Liver (tissue), 9 donors: ENCODE data around the gene KDM7A. TPM values are rescaled to one million over a fixed set of nuclear protein-coding genes. Genes with fewer than 3 reads are reported as not detected.

Experiments
- DNase-seq: peaks from one replicate; pipeline ENCODE4 v3.0.0-alpha.2; 2017; ENCODE audit warnings: low spot score
- H3K27ac ChIP-seq, 2 donors: one replicate each; pipeline ENCODE4 v1.7.0; 2013; ENCODE audit warnings: inconsistent platforms in 2 of 2, low read length in 2 of 2, control low read depth in 1 of 2, low read depth in 1 of 2, mild to moderate bottlenecking in 1 of 2
- H3K27me3 ChIP-seq, 4 donors: one replicate each; pipeline versions ENCODE4 v1.6.1 to v1.7.0; 2013; ENCODE audit warnings: low read length in 3 of 4, inconsistent platforms in 1 of 4, mild to moderate bottlenecking in 1 of 4, moderate library complexity in 1 of 4; ENCODE audit not compliant: control insufficient read depth in 4 of 4, insufficient read depth in 4 of 4
- H3K36me3 ChIP-seq, 4 donors: one replicate each; pipeline versions ENCODE4 v1.6.1 to v1.7.0; 2013; ENCODE audit warnings: low read length in 3 of 4, mild to moderate bottlenecking in 3 of 4, low read depth in 1 of 4, moderate library complexity in 1 of 4; ENCODE audit not compliant: control insufficient read depth in 4 of 4, insufficient read depth in 3 of 4
- H3K4me1 ChIP-seq, 4 donors: one replicate each; pipeline versions ENCODE4 v1.6.1 to v1.7.0; 2013; ENCODE audit warnings: low read length in 3 of 4, mild to moderate bottlenecking in 3 of 4, moderate library complexity in 1 of 4; ENCODE audit not compliant: control insufficient read depth in 4 of 4, insufficient read depth in 4 of 4
- H3K4me3 ChIP-seq, 3 donors: one replicate each; pipeline versions ENCODE4 v1.6.1 to v1.7.0; 2013; ENCODE audit warnings: low read length in 3 of 3, control low read depth in 1 of 3, low read depth in 1 of 3, mild to moderate bottlenecking in 1 of 3
- H3K9ac ChIP-seq, 2 donors: one replicate each; pipeline ENCODE4 v1.7.0; 2013; ENCODE audit warnings: low read length in 2 of 2, mild to moderate bottlenecking in 2 of 2, moderate library complexity in 2 of 2, control low read depth in 1 of 2, low read depth in 1 of 2
- H3K9me3 ChIP-seq, 4 donors: one replicate each; pipeline versions ENCODE4 v1.6.1 to v1.7.0; 2013; ENCODE audit warnings: low read length in 3 of 4; ENCODE audit not compliant: control insufficient read depth in 4 of 4
- EGR1 ChIP-seq, 2 donors: IDR thresholded peaks; 2 replicates each; pipeline ENCODE4 v1.6.1; 2016 to 2018; ENCODE audit warnings: antibody characterized with exemption in 2 of 2, low read depth in 2 of 2
- RAD21 ChIP-seq, 2 donors: IDR thresholded peaks; 2 replicates each; pipeline ENCODE4 v1.6.1; 2016; ENCODE audit warnings: antibody characterized with exemption in 2 of 2, mild to moderate bottlenecking in 2 of 2
- RXRA ChIP-seq, 2 donors: IDR thresholded peaks; 2 replicates each; pipeline ENCODE4 v1.6.1; 2017 to 2018; ENCODE audit warnings: antibody characterized with exemption in 2 of 2, mild to moderate bottlenecking in 1 of 2
- SP1 ChIP-seq: IDR thresholded peaks from 2 replicates; pipeline ENCODE4 v1.6.1; 2018; ENCODE audit warnings: antibody characterized with exemption, mild to moderate bottlenecking
- WGBS: extraction: QIAGEN DNeasy Blood & Tissue Kit; methylation state at CpG from one replicate; pipeline ENCODE4 v1.1.7; 2013; 5-methylcytosine and 5-hydroxymethylcytosine counted together
- polyA plus RNA-seq, 2 donors: library from polyadenylated mRNA; stranded (reverse) in 1 of 2; unstranded in 1 of 2; fragments of 200-250 nt in 1 of 2; fragments of >200 nt in 1 of 2; fragmentation: Nextera tagmentation in 1 of 2; extraction: Ambion mirVana in 1 of 2; gene quantifications; one replicate each; pipeline versions ENCODE4 v1.2.1 to v1.2.3, GENCODE V29; 2013 to 2015
- total RNA-seq, 2 donors: library from RNA; depleted of rRNA; stranded (reverse); fragments of >200 nt; gene quantifications; one replicate each; pipeline ENCODE4 v1.2.3, GENCODE V29; 2014
- TF ChIP-seq, protein P1 (sequence below): IDR thresholded peaks from 2 replicates; pipeline ENCODE4 v1.6.1; 2016; ENCODE audit warnings: antibody characterized with exemption
- TF ChIP-seq, protein P2 (sequence below): fragments of 150-350 bp; IDR thresholded peaks from 2 replicates; pipeline ENCODE4 v1.5.1; 2017; ENCODE audit warnings: improper control_type of control experiment, low read depth, low read length; ENCODE audit not compliant: missing input control
- TF ChIP-seq, protein P3 (sequence below): IDR thresholded peaks from 2 replicates; pipeline ENCODE4 v1.6.1; 2016; ENCODE audit warnings: antibody characterized with exemption
- TF ChIP-seq, protein P4 (sequence below): IDR thresholded peaks from 2 replicates; pipeline ENCODE4 v1.6.1; 2016; ENCODE audit warnings: antibody characterized with exemption, mild to moderate bottlenecking
- TF ChIP-seq, protein P5 (sequence below): IDR thresholded peaks from 2 replicates; pipeline ENCODE4 v1.6.1; 2016; ENCODE audit warnings: antibody characterized with exemption
- donor health status: healthy.
- donor health status: healthy.
- donor health status: healthy.
- donor health status: healthy.
- donor health status: healthy.

KDM7A gene
- total and polyA plus RNA-seq, 4 donors: 1.9 to 27.5 (median 9.9) TPM

DNA sequence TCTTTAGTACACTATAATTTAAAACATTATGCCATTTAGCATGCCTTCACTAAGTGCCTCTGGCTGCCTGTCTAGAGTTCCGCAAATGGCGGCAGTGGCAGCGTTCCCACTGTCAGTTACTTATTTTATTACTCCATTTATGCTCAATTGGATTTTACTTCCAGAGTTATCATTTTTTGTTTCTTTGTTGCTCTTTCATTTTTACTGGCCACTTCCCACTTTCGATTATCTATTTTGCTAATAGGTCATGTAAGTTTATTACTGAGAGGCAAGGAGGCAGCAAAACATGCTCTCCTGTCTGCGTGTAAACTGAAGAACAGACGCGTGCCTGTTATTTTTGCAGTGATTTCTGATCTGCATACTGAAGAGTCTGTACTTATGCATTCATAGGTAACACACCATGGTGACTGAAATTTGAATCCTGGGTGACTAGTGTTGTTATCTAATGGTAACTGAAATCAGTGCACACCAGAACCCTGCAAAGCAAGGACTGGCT is 23.1 kb downstream of the KDM7A start:
- Histone ChIP-seq H3K27me3 (no peaks in the 10 kb centered on the region), H3K9ac (no peak overlapping the region), H3K4me3 (no peak overlapping the region), H3K9me3 (no peaks in the 10 kb centered on the region), H3K36me3 (no peaks in the 10 kb centered on the region), H3K4me1 (peaks cover 0 to 25% (median 6%) of the 10 kb centered on the region in 4 donors), H3K27ac (no peak overlapping the region)
- TF ChIP-seq, protein P1, sequence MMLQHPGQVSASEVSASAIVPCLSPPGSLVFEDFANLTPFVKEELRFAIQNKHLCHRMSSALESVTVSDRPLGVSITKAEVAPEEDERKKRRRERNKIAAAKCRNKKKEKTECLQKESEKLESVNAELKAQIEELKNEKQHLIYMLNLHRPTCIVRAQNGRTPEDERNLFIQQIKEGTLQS: no peak
- TF ChIP-seq, protein P2, sequence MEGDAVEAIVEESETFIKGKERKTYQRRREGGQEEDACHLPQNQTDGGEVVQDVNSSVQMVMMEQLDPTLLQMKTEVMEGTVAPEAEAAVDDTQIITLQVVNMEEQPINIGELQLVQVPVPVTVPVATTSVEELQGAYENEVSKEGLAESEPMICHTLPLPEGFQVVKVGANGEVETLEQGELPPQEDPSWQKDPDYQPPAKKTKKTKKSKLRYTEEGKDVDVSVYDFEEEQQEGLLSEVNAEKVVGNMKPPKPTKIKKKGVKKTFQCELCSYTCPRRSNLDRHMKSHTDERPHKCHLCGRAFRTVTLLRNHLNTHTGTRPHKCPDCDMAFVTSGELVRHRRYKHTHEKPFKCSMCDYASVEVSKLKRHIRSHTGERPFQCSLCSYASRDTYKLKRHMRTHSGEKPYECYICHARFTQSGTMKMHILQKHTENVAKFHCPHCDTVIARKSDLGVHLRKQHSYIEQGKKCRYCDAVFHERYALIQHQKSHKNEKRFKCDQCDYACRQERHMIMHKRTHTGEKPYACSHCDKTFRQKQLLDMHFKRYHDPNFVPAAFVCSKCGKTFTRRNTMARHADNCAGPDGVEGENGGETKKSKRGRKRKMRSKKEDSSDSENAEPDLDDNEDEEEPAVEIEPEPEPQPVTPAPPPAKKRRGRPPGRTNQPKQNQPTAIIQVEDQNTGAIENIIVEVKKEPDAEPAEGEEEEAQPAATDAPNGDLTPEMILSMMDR: no peak
- TF ChIP-seq RAD21 (IDR thresholded peaks at IDR 0.05): no peak
- no peak for TF ChIP-seq EGR1 (IDR thresholded peaks at IDR 0.05; ENCODE audit: low read depth in 2 of 2)
- TF ChIP-seq, protein P3, sequence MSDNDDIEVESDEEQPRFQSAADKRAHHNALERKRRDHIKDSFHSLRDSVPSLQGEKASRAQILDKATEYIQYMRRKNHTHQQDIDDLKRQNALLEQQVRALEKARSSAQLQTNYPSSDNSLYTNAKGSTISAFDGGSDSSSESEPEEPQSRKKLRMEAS: no peak
- no peak for TF ChIP-seq SP1
- TF ChIP-seq RXRA (IDR thresholded peaks at IDR 0.05): no peak
- no peak for DNase-seq
- WGBS: 86% methylated on average over 7 of the region's 7 CpGs

DNA sequence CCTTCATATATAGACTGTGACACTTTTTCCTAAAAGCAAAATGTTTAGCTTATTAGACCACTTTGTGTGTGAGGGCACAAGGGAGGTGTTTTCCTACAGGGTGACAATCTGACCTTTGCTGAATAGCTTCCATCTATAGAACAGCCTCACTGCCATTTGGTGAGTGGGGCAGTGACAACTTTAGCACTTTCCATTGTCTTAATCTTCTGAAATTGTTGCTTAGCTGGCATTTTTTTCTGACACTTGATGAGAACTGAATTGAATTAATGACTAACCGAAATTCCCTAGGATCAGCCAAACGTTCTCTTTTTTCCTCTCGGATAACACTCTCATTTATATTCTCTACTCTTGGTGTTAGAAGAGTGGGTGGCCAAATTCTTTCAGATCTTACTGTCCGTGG is 30.2 kb downstream of the KDM7A start:
- no peaks in the 10 kb centered on the region for H3K9me3 ChIP-seq
- H3K36me3 ChIP-seq: peaks cover 0 to 6% (median 0%) of the 10 kb centered on the region in 4 donors
- no peak overlapping the region for H3K4me3 ChIP-seq
- H3K27me3 ChIP-seq: no peaks in the 10 kb centered on the region
- peaks cover 0 to 2% (median 0%) of the 10 kb centered on the region in 4 donors for H3K4me1 ChIP-seq
- H3K9ac ChIP-seq: no peak overlapping the region
- WGBS: 80% methylated on average over 4 of the region's 4 CpGs
- H3K27ac ChIP-seq: no peak overlapping the region
- no peak for DNase-seq
- TF ChIP-seq, protein P4, sequence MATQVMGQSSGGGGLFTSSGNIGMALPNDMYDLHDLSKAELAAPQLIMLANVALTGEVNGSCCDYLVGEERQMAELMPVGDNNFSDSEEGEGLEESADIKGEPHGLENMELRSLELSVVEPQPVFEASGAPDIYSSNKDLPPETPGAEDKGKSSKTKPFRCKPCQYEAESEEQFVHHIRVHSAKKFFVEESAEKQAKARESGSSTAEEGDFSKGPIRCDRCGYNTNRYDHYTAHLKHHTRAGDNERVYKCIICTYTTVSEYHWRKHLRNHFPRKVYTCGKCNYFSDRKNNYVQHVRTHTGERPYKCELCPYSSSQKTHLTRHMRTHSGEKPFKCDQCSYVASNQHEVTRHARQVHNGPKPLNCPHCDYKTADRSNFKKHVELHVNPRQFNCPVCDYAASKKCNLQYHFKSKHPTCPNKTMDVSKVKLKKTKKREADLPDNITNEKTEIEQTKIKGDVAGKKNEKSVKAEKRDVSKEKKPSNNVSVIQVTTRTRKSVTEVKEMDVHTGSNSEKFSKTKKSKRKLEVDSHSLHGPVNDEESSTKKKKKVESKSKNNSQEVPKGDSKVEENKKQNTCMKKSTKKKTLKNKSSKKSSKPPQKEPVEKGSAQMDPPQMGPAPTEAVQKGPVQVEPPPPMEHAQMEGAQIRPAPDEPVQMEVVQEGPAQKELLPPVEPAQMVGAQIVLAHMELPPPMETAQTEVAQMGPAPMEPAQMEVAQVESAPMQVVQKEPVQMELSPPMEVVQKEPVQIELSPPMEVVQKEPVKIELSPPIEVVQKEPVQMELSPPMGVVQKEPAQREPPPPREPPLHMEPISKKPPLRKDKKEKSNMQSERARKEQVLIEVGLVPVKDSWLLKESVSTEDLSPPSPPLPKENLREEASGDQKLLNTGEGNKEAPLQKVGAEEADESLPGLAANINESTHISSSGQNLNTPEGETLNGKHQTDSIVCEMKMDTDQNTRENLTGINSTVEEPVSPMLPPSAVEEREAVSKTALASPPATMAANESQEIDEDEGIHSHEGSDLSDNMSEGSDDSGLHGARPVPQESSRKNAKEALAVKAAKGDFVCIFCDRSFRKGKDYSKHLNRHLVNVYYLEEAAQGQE: no peak
- no peak for TF ChIP-seq EGR1 (IDR thresholded peaks at IDR 0.05; ENCODE audit: low read depth in 2 of 2)
- TF ChIP-seq, protein P5, sequence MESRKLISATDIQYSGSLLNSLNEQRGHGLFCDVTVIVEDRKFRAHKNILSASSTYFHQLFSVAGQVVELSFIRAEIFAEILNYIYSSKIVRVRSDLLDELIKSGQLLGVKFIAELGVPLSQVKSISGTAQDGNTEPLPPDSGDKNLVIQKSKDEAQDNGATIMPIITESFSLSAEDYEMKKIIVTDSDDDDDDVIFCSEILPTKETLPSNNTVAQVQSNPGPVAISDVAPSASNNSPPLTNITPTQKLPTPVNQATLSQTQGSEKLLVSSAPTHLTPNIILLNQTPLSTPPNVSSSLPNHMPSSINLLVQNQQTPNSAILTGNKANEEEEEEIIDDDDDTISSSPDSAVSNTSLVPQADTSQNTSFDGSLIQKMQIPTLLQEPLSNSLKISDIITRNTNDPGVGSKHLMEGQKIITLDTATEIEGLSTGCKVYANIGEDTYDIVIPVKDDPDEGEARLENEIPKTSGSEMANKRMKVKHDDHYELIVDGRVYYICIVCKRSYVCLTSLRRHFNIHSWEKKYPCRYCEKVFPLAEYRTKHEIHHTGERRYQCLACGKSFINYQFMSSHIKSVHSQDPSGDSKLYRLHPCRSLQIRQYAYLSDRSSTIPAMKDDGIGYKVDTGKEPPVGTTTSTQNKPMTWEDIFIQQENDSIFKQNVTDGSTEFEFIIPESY: no peak
